Activated gamma-delta T cell treated with Interleukin-2 at 50 U/mL for 16 hours (primary cell): ENCODE data around the gene SGCD.

ENCODE experiments used
- DNase-seq: peaks from one replicate; pipeline ENCODE4 v3.0.0-alpha.2; 2020

Gene SGCD

GRCh38 chr5:156405988-156406387, 79.0 kb downstream of the SGCD start:
- DNase-seq, result no peak

DNA sequence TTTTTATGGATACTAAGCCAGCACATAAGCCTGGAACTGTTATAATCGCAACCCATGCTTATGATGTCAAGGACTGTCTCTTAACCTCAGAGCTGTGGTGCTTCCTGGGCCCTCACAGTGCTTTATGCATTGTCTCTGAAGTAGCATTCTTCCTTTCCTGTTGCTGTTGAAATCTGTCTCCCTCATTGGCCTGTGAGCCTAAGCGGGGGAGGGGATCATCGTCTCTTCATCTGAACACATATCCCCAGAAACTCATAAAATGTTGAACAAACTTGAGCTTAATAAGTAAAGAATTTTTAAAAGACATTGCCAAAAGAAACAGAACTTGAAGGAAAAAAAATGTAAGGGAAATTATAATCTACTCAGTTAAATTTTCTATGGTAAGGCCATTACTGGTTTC, 80.3 kb downstream of the SGCD start:
- no peak for DNase-seq

- DNase-seq, result no peak
Observed at GRCh38 chr5:156409834-156410233, 82.9 kb downstream of the SGCD start.

DNA sequence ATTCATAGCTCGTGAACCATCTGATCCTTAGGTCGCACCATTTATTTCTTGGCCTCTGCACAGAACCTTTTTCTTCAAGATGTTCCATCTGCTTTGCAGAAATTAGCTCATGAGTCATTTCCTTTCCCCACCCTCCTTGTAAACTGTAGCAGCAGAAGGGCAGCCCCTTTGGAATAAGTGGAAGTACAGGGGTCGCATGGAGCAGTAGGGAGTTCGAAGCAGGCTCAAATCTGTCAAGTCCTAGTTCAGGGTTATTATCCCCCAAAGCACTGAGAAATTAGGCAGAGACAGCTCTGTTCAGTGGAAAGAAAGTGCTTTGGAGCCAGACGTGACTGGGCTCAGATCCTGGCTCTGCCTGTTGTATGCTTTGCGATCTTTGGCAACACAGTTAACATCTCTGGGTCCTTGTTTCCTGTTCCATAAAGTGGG, 84.2 kb downstream of the SGCD start:
- no peak for DNase-seq

GRCh38 chr5:156411957-156412356, 85.0 kb downstream of the SGCD start:
- no peak for DNase-seq

GRCh38 chr5:156414391-156414790, 87.4 kb downstream of the SGCD start:
- DNase-seq, result no peak

- no peak for DNase-seq
Observed at GRCh38 chr5:156419661-156420060, 92.7 kb downstream of the SGCD start.

DNA sequence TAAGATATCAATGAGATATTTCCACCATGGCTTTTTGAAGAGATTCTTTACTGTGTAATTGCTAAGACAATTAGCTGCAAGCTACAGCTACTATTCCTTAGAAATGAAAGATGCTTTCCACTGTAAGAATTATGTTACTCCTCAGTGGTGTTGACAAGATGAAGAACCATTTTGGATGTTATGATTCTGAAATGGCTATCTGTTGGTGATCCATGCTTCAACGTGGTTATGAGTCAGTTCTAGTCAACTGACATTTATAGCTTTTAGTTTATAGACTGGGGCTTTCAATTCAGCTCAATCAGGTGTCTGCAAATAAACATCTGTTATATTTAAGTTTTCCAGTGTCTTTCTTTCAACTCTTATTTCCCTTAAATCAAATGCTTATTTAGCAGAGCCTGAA, 93.7 kb downstream of the SGCD start:
- no peak for DNase-seq

GRCh38 chr5:156421798-156422197, 94.8 kb downstream of the SGCD start:
- DNase-seq, result no peak

DNA sequence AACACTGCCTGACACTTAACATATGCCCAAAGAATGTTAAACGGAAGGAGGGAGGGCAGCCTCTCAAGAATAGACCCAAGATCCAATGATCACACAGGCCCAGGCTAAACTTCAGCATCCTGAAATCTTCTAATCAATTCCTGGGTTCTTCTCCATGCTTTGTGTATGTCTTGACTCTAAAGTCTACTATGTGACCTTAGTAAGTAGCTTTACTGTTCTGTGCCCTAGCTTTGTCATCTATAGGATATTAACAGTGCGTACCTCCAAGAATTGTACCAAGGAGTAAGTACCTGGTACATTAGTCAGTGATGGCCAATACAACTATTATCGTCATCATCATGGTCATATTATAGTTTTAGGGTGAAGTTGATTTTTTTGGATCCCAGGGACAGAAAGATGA, 96.6 kb downstream of the SGCD start:
- DNase-seq, result no peak

DNA sequence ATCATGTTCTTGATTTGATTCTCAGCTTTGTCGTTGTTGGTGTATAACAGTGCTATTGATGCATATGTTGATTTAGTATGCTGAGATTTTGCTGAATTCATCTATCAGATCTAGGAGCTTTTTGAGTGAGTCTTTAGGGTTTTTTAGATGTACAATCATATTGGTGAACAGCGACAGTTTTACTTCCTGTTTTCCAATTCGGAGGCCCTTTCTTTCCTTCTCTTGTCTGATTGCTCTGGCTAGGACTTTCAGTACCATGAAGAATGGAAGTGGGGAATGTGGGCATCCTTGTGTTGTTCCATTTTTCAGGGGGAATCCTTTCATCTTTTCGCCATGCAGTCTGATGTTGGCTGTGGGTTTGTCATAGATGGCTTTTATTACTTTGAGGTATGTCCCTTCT, 100.4 kb downstream of the SGCD start:
- DNase-seq, result no peak

- no peak for DNase-seq
Observed at GRCh38 chr5:156431956-156432829, 105.2 kb downstream of the SGCD start.

- no peak for DNase-seq
Observed at GRCh38 chr5:156432830-156433105, 105.8 kb downstream of the SGCD start.

DNA sequence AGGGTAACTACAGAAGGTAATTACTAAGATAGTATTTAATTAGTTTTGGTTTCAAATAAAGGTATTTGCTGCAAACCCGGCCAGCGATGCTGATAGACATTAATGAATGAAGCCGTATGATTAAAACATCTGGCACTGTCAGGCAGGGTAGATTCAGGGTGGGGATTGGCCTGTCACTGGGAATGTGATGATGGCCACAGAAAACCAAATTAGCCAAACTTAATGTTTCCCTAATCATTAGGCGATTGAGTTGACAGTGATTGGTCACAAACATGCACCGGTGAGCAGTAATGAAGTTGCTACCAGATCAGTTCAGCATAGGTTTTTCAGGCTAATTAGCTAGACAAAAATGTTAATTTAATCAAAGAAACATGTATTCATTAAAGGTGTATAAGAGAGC, 107.5 kb downstream of the SGCD start:
- no peak for DNase-seq

DNA sequence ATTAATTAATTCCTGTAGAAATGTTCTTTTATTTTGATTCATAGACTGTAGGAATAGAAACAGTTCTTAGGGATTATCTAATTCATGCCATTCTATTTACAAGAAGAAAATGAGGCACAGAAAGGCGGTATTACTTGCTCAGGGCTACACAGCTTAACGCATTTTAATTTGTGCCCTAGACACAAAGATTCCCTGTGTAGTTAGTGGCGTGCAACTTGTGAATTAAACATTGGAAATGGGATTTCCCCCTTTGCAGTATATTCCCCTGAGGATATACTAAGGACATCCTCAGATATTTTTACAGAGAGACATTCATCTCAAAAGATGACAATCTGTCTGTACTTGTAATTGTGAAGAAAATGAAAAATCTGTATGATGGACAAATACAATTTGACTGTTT, 108.1 kb downstream of the SGCD start:
- no peak for DNase-seq

DNA sequence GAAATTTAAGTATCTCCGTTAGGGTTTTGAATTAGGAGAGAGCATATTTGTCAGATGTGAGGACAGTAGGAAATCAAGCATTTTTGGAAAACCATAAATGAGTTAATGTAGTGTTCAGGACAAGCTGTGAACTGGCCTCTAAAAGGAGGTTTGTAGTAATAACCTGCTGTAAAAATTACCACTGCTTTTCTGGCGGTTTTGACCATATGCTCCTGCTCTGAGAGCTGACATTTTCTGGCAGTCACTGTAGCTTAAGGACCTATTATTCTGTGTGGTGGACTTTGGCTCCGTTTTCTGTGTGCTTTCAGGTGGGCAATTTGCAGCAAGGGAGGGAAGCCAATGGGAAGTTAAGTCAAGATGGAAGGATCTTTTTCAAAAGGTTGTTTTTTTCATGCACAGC, 111.1 kb downstream of the SGCD start:
- no peak for DNase-seq

- DNase-seq, result no peak
Observed at GRCh38 chr5:156444753-156445291, 117.9 kb downstream of the SGCD start.

- no peak for DNase-seq
Observed at GRCh38 chr5:156446526-156446925, 119.6 kb downstream of the SGCD start.

GRCh38 chr5:156450778-156451177, 123.8 kb downstream of the SGCD start:
- DNase-seq, result no peak

GRCh38 chr5:156451505-156451904, 124.5 kb downstream of the SGCD start:
- no peak for DNase-seq

GRCh38 chr5:156456857-156457256, 129.9 kb downstream of the SGCD start:
- DNase-seq, result no peak

GRCh38 chr5:156459812-156460385, 132.9 kb downstream of the SGCD start:
- no peak for DNase-seq

GRCh38 chr5:156460471-156460870, 133.5 kb downstream of the SGCD start:
- no peak for DNase-seq

- no peak for DNase-seq
Observed at GRCh38 chr5:156466871-156467270, 139.9 kb downstream of the SGCD start.

DNA sequence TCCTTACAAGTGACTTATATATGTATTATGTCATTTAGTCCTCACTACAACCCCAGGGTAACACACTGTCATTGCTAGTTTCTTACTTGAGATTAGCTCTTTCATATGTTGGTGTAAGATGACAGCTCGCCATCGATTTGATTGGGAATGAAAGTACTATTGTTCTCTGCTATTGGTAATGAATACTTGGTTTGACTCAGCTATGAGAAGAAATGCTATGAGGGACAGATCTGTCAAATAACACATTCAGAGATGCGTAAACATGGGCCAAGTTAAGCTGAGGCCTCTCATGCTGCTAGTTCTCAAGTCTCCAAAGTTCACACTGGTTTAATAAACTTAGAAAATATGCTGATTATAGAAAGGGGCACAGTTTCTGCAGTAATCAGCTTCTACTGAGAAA, 142.7 kb downstream of the SGCD start:
- no peak for DNase-seq
